IPS DF 4.7 (cell line): Measurements from ENCODE around the gene FOXP3.

Experiments
- DNase-seq: peaks from one replicate; pipeline ENCODE4 v3.0.0-alpha.2; 2013; ENCODE audit warnings: low spot score; ENCODE audit errors: extremely low read depth

The FOXP3 gene

GRCh38 chrX:49273181-49273727 lies 8.7 kb upstream of the FOXP3 start:
- DNase-seq, result no peak

- DNase-seq, result no peak
These were observed 7.9 kb upstream of the FOXP3 start for GRCh38 chrX:49272421-49272820.

- DNase-seq, result no peak
These were observed 6.8 kb upstream of the FOXP3 start for GRCh38 chrX:49271341-49271740.

- DNase-seq, result no peak
These were observed 5.9 kb upstream of the FOXP3 start for GRCh38 chrX:49270249-49270921.

- no peak for DNase-seq
These were observed 5.3 kb upstream of the FOXP3 start, which contains the start of gene PPP1R3F for GRCh38 chrX:49269767-49270248. PPP1R3F (plus strand) TSS chrX:49269793; CDS start chrX:49269870, 77 bp downstream.

- no peak for DNase-seq
These were observed 4.7 kb upstream of the FOXP3 start for GRCh38 chrX:49269010-49269766.

- no peak for DNase-seq
These were observed 4.1 kb upstream of the FOXP3 start for GRCh38 chrX:49268702-49269009.

- no peak for DNase-seq
These were observed 2.3 kb upstream of the FOXP3 start for GRCh38 chrX:49266523-49267445.

- DNase-seq, result no peak
These were observed 879 bp downstream of the FOXP3 start for GRCh38 chrX:49263631-49264030.

GRCh38 chrX:49262603-49263002 lies 1.9 kb downstream of the FOXP3 start:
- DNase-seq, result no peak

- DNase-seq, result no peak
These were observed 4.1 kb downstream of the FOXP3 start for GRCh38 chrX:49260221-49260985.

- DNase-seq, result no peak
These were observed 5.8 kb downstream of the FOXP3 start for GRCh38 chrX:49258749-49259124.

GRCh38 chrX:49257846-49258748 lies 6.4 kb downstream of the FOXP3 start:
- no peak for DNase-seq

- DNase-seq, result no peak
These were observed 7.3 kb downstream of the FOXP3 start for GRCh38 chrX:49257074-49257790.

- DNase-seq, result no peak
These were observed 8.1 kb downstream of the FOXP3 start for GRCh38 chrX:49256268-49256995.

- no peak for DNase-seq
These were observed 9.9 kb downstream of the FOXP3 start for GRCh38 chrX:49254639-49255038.

GRCh38 chrX:49251325-49251724 lies 13.2 kb downstream of the FOXP3 start:
- no peak for DNase-seq

- no peak for DNase-seq
These were observed 13.9 kb downstream of the FOXP3 start for GRCh38 chrX:49250578-49250977.
